NB4 (cell line): ENCODE data around the gene MACC1.

Experiments used
- MYC ChIP-seq: IDR thresholded peaks from 2 replicates; pipeline ENCODE4 v1.6.1; 2011; ENCODE audit warnings: low read depth, low read length
- POLR2A ChIP-seq: IDR thresholded peaks from 2 replicates; pipeline ENCODE4 v1.6.1; 2011; ENCODE audit warnings: mild to moderate bottlenecking; ENCODE audit not compliant: insufficient read length; ENCODE audit errors: extremely low read depth
- TF ChIP-seq, protein P1 (sequence below): IDR thresholded peaks from one replicate; pipeline ENCODE4 v1.5.1; 2012; ENCODE audit warnings: low read depth, low read length

DNA sequence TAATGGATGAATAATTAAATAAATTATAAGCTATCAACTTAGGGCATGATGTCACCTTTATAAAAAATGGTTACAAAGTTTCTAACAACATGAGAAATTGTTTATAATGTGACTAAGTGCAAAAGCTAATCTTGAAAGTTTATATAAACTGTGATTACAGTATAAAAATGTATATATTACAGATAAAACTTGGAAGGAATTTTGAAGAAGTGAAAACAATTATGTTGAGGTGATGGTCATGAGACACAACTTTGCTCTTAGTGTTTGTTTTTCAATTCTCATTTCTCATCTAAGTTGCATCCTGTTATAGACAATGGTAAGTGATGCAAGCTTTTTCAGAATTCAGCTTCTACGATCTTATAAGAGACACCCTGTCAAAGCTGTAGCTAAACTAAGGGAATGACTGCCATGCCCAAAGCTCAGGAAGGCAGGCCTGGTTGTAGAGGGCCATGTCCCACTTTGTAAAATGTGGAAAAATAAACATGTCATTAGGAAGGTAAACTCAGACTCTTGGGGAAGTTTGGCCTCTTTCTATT lies 23.9 kb downstream of the MACC1 start:
- TF ChIP-seq, protein P1, sequence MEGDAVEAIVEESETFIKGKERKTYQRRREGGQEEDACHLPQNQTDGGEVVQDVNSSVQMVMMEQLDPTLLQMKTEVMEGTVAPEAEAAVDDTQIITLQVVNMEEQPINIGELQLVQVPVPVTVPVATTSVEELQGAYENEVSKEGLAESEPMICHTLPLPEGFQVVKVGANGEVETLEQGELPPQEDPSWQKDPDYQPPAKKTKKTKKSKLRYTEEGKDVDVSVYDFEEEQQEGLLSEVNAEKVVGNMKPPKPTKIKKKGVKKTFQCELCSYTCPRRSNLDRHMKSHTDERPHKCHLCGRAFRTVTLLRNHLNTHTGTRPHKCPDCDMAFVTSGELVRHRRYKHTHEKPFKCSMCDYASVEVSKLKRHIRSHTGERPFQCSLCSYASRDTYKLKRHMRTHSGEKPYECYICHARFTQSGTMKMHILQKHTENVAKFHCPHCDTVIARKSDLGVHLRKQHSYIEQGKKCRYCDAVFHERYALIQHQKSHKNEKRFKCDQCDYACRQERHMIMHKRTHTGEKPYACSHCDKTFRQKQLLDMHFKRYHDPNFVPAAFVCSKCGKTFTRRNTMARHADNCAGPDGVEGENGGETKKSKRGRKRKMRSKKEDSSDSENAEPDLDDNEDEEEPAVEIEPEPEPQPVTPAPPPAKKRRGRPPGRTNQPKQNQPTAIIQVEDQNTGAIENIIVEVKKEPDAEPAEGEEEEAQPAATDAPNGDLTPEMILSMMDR, result no peak
- TF ChIP-seq POLR2A (no peak), MYC (no peak)
